HL-60 (cell line): Measurements from ENCODE around the gene HLA-DQB1.

Source experiments
- GABPA ChIP-seq: IDR thresholded peaks from 2 replicates; pipeline ENCODE4 v1.6.1; 2012; ENCODE audit warnings: low read depth
- POLR2AphosphoS5 ChIP-seq: IDR thresholded peaks from 2 replicates; pipeline ENCODE4 v1.6.1; 2012; ENCODE audit warnings: low read depth
- TF ChIP-seq, protein P1 (sequence below): IDR thresholded peaks from one replicate; pipeline ENCODE4 v1.5.1; 2011; ENCODE audit warnings: low read length, control low read depth, inconsistent platforms; ENCODE audit not compliant: insufficient read depth
- TF ChIP-seq, protein P2 (sequence below): IDR thresholded peaks from 2 replicates; pipeline ENCODE4 v1.6.1; 2012; ENCODE audit warnings: low read depth; ENCODE audit not compliant: insufficient replicate concordance

DNA sequence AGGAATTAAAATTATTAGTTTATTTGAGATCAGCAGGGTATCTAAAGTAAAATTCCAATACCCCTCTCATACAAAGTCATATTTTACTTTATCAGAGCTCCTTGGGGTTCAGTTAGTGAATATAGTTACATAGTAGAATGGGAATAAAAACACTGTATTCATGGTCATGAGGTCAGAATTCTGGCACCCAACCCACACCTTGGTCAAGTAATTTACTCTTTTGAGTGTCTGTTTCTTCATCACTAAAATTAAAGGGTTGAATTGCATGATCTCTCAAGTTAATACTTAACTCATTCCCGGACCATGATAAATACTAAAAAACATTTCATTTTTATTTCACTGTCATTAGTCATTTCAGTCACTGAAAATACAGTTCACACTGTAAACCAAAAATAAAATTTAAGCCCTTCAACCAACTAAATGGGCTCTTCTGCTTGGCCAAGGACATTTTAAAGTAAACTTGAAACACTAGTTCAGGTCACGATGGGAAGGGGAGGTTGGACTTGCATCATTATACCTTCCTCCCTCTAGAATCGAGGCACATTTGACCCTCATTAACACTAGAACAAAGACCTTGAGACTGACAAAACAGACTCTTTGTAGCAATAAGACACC, 55.7 kb downstream of the HLA-DQB1 start:
- TF ChIP-seq, protein P1, sequence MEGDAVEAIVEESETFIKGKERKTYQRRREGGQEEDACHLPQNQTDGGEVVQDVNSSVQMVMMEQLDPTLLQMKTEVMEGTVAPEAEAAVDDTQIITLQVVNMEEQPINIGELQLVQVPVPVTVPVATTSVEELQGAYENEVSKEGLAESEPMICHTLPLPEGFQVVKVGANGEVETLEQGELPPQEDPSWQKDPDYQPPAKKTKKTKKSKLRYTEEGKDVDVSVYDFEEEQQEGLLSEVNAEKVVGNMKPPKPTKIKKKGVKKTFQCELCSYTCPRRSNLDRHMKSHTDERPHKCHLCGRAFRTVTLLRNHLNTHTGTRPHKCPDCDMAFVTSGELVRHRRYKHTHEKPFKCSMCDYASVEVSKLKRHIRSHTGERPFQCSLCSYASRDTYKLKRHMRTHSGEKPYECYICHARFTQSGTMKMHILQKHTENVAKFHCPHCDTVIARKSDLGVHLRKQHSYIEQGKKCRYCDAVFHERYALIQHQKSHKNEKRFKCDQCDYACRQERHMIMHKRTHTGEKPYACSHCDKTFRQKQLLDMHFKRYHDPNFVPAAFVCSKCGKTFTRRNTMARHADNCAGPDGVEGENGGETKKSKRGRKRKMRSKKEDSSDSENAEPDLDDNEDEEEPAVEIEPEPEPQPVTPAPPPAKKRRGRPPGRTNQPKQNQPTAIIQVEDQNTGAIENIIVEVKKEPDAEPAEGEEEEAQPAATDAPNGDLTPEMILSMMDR = no peak
- TF ChIP-seq POLR2AphosphoS5 (no peak), GABPA (no peak)
- TF ChIP-seq, protein P2, sequence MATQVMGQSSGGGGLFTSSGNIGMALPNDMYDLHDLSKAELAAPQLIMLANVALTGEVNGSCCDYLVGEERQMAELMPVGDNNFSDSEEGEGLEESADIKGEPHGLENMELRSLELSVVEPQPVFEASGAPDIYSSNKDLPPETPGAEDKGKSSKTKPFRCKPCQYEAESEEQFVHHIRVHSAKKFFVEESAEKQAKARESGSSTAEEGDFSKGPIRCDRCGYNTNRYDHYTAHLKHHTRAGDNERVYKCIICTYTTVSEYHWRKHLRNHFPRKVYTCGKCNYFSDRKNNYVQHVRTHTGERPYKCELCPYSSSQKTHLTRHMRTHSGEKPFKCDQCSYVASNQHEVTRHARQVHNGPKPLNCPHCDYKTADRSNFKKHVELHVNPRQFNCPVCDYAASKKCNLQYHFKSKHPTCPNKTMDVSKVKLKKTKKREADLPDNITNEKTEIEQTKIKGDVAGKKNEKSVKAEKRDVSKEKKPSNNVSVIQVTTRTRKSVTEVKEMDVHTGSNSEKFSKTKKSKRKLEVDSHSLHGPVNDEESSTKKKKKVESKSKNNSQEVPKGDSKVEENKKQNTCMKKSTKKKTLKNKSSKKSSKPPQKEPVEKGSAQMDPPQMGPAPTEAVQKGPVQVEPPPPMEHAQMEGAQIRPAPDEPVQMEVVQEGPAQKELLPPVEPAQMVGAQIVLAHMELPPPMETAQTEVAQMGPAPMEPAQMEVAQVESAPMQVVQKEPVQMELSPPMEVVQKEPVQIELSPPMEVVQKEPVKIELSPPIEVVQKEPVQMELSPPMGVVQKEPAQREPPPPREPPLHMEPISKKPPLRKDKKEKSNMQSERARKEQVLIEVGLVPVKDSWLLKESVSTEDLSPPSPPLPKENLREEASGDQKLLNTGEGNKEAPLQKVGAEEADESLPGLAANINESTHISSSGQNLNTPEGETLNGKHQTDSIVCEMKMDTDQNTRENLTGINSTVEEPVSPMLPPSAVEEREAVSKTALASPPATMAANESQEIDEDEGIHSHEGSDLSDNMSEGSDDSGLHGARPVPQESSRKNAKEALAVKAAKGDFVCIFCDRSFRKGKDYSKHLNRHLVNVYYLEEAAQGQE = no peak
